ENCODE results near the gene CTAGE4.
"Not testable (repeated sequence)": the region's sequence is repeated elsewhere in the genome, so short reads cannot be mapped to it uniquely, and the experiment has no call there.

The CTAGE4 gene

DNA sequence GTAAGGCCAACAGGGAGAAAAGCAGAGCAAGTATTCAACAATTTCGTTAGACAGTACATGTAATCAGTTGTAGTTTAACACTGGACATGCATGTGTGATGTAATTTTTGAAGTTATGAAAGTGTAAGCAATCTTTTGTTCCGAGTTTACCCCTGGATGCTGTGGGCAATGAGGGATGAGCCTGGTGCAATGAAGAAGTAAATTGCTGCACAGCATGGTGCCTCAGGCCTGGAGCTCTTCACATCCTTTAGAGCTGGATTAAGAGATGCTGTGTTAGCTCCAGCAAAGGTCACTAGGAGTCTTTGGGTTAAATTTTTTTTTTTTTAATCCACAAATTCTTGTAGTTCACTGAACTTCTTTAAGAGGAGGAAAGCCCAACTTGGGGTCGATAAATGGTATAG, 19.8 kb downstream of the CTAGE4 start:
- DNase-seq (ENCODE audit: low read depth in 2 of 3, low spot score in 1 of 3): not testable (repeated sequence)

DNA sequence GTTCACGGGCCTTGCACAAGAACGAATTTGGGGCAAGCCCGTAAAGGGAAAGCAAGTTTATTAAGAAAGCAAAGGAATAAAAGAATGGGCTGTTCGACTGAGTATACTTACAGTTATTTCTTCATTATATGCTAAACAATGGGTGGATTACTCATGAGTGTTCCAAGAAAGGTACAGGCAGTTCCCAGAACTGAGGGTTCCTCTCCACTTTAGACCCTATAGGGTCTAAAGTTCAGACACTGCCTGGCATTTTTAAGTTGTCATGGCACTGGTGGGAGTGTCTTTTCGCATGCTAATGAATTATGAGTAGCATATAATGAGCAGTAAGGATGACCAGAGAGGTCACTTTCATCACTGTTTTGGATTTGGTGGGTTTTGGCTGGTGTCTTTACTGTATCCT, 22.0 kb downstream of the CTAGE4 start:
- DNase-seq (ENCODE audit: low read depth in 2 of 3, low spot score in 1 of 3): not testable (repeated sequence)

DNA sequence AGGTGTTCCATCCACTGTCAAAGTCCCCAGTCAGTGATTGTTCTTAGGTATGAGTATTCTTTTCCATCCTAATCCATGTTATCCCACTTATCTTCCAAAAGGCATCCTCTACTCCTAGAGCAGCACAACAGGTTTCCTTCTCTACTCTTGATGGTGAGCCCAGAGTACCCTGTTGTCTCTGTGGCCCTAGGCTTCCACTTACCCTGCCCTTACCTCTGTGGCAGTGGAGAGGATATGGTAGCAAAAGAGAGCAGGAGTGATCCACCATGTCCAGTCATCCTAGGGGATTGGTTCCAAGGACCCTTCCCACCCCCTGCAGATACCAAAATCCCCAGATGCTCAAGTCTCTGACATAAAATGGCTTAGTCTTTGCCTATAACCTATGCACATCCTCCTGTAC, 33.9 kb downstream of the CTAGE4 start:
- not testable (repeated sequence) for DNase-seq (ENCODE audit: low read depth in 2 of 3, low spot score in 1 of 3)

DNA sequence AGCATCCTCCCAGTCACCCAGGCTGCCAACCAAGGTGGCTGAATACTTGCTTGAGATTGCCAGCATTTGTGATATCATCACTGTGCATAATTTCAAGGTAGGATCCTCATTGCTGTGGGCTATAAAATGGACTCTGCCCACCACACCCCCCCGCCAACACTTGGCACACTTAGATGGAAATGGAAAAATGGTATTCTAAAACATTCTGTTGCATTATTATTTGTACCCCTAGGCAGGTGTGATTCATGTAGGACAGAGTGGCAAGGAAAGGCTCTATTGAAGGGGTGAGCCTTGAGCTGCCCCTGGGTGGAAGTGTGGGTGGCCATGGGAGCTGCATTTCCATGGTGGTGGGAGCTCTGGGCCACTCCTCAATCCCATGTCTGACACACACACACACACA, 35.3 kb downstream of the CTAGE4 start:
- DNase-seq (ENCODE audit: low read depth in 2 of 3, low spot score in 1 of 3): not testable (repeated sequence)

DNA sequence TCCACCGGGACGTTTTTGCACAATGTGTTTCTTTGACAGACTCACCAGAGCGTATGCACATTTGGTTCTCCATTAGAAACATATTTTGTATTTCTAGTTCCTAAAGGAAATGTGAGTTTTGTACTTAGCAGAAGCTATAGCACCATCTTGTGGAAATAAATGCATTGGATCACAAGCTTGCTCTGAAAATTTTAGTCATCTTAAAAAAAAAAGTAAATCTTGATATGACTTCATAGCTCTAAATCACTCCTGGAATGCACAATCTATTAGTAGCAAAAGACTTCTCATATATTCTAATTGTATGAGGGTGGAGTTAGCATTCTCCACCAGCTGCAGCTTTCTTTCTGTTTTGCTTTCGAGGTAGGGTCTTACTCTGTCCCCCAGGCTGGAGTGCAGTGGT, 35.9 kb downstream of the CTAGE4 start:
- DNase-seq (ENCODE audit: low read depth in 2 of 3, low spot score in 1 of 3): not testable (repeated sequence)

DNA sequence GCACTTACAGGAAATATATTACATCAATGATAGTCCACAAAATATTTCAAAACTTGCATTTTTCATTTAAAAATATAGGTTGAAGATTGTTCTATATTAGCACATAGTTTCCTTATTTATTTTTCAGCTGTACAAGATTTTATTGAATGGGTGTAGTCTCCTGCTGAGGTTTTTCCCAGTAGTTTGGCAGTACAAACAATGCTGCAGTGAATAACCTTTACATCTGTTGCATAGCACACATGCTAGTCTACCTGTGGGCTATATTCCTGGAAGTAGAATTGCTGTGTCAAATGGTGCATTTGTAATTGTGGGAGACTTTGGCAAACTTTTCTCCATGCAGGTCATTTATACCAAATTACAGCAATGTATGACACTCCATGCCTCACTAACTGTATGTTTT, 37.3 kb downstream of the CTAGE4 start:
- not testable (repeated sequence) for DNase-seq (ENCODE audit: low read depth in 2 of 3, low spot score in 1 of 3)

DNA sequence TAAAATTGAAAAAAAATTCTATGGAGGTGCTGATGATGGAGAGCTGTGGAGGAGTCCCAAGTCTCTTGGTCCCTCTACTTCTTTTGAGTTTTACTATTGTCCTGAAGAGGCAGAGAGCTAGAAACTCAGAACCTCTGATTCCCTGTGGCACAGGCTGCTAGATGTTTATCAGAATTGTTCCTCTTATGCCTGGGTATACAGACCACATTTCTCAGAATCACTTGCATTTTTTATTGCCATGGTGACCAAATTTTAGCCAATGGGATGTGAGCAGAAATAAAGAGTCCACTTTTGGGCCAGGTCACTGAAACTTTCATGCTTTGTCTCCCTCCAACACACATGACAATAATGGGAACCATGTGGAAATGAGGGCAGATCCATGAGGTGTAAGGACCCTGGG, 40.4 kb downstream of the CTAGE4 start:
- not testable (repeated sequence) for DNase-seq (ENCODE audit: low read depth in 2 of 3, low spot score in 1 of 3)

DNA sequence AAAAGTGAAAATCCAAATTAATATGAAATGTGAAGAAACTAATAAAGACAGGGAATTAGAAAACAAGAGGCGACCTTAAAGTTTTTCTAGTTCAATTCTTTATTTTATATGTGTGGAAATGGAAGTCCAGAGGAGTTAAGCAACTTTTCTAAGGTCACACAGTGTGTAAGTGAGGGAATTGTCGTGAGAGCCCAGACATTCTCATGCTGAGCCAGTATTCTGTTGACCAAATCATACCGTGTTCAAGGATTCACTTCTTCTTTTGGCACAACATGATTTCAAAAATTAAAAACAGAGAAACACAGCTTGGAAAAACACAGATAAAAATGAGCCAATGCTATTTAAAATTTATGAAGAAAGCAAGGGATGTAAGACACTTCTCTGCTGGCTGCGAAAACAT, 43.6 kb downstream of the CTAGE4 start:
- not testable (repeated sequence) for DNase-seq (ENCODE audit: low read depth in 2 of 3, low spot score in 1 of 3)

DNA sequence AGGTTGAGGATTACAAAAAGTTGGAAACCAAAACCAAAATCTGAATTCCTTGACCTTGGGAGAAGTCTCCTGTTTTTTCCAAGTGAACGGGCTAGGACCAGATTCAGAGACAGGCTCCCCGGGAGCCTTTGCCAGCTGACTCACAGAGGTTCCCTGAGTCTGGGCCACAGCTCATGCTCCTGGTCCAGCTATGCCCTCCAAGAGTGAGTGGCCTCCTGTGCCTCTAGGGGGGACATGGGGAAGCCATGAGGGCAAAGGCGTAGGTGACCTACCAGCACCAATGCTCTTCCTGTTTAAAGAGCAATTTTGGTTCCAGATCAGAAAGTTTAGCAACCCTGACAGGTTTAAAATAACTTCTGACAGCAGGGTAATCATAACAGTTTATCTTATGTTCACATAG, 45.5 kb downstream of the CTAGE4 start:
- DNase-seq (ENCODE audit: low read depth in 2 of 3, low spot score in 1 of 3): not testable (repeated sequence)

DNA sequence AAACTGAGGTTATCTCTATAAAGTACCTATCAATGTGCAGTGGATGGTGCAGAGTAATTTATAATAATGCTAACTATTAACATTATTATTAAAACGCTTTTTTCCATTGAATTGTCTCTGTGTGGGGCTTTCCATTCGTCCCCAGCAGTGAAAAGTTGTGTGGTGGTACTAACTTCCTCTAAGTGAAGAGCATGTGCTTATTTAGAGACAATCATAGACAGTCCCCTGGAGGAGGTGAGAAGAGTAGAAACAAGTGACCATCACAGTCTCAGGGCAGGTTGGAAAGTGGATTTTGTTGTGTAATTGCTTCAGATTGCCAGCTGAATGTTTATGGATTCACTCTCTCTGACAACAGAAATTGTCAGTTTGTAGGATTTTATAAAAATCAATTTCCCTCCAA, 47.8 kb downstream of the CTAGE4 start:
- not testable (repeated sequence) for DNase-seq (ENCODE audit: low read depth in 2 of 3, low spot score in 1 of 3)

DNA sequence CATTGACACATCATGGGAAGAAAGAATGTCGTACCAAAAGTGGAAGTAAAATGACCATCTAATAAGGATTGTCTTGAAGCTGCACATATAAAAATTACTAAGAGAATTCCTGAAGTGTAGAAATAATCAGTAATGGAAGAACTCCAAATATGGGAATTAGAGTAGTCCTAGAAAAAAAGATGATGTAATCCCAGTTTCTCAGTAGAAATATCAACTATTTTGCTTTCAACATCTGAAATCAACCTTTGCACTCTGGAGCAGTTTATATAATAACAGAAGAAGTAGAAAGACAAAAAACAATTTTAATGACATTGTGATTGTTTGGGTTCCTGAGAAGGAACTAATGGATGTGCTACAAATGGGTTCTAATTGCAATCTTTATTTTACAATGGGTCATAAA, 49.8 kb downstream of the CTAGE4 start:
- not testable (repeated sequence) for DNase-seq (ENCODE audit: low read depth in 2 of 3, low spot score in 1 of 3)
